GM18517 (cell line): ENCODE measurements around the gene CEP112.

Experiments used
- ATAC-seq: cut with Tn5 transposase; IDR thresholded peaks from one replicate; pipeline ENCODE4 v1.9.1; 2021; ENCODE audit warnings: mild to moderate bottlenecking, moderate library complexity; ENCODE audit not compliant: unreplicated experiment

The CEP112 gene

DNA sequence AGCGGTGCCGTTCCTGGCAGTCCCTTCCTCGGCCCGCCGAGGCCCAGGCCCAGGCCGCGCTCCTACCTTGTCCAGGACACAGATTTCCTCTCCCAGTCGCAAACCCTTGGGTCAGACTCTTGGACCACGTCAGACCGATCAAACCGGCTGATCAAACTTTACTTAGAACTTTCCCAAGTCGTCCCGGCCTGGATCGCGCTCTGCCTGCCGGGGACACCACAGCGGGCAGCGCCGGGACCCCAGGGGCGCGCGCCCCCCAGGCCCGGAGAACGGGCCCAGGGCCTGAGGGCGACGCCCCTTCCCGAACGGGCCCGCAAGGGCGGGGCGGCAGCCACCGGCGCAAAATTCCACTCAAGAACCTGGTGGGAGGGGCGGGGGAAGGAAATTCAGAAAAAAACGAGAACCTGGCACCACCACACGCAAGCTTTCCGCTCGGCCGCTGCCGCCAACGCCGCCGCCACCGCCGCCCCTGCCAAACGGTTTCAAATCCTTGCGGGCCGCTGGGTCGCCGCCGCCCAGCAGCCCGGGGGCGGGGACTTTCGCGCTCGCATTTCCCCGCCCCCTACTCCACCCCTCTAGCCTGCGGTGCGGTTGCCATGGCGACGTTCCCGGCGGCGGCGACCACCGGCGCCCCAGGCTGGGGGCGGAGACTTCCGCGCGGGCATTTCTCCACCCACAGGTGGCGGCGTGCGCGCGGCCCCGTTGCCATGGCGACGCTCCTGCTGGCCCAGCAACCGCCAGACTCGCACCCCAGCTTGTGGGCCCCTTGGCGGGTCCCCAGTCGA, at the start of gene CEP112:
CEP112 (minus strand) TSS at position 541 of the 785 bp plus-strand sequence.
- no peak for ATAC-seq

DNA sequence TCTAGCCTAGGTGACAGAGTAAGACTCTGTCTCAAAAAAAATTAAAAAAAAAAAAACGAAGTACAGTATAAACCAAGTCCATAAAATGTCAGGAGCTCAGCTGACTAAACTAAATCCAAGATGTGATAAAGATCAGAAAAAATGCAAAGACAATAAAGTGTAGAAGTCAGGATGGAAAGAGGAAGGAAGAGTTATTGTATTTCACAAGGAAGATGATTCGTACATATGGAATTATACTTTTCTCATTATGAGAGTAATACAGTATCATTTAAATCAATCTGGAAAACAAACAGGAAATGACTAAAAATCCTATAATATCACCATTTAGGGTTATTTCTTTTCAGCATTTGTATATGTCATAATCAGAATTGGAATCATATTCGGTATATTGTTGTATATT, 48.7 kb upstream of the CEP112 start:
- ATAC-seq: no peak

DNA sequence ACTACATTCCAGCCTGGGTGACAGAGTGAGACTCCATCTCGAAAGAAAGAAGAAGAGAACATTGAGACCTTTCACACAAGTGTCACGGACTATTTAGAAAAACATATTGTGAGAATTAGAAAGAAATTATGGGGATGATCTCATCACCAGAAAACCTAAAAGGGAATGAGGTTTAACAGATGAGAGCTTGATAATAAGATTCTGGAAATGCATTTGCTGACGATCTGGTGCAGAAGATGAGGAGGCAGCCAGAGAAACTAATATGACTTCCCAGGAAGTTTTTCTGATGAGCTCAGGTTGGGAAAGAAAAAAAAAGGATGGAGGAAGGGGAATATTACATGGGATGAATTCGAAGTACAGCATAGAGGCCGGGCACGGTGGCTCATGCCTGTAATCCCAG, 48.1 kb upstream of the CEP112 start:
- ATAC-seq: no peak

DNA sequence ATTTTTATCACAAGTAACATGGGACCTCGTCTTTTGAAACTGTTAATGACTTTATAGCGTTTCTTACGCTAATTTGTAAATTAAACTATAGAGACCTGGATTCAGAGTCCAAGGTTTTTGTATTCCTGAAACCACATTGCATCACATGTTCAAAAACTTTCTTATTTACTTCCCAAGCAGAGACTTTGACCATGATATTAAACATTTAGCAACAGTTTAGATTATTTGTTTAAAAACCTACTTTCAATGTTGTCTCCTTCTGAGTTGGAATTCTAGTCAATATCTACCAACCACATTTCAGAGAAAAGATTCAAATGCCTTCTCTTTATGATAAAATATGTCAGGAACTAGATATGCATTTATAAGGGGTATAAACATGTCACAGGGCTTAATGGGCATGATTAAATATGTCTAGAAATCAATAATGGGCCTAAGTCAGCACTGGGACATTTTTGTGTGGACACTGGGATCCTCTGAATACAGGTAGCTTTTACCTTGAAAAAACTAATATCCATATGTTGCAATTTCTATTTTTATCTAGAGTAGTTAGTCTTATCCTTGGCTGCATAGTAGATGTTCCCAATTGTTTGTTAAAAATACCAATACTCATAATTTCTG, 43.6 kb upstream of the CEP112 start:
- ATAC-seq: no peak

DNA sequence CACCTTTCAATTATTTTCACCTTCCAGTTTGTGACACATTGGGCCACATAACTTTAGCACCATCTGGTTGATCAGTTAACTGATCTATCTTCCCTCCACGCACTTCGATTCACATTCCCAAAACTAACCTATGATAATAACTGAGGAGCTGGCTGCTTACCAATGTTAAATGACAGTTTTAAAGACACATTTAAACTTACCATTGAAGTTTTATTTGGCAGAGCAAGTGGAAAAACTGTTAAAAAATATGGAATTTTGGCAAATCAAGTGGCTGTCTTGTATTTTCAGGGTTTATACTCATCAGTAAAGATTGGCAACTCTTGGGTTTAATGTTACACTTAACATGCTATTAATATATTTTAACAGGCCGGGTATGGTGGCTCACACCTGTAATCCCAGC, 42.7 kb upstream of the CEP112 start:
- no peak for ATAC-seq

DNA sequence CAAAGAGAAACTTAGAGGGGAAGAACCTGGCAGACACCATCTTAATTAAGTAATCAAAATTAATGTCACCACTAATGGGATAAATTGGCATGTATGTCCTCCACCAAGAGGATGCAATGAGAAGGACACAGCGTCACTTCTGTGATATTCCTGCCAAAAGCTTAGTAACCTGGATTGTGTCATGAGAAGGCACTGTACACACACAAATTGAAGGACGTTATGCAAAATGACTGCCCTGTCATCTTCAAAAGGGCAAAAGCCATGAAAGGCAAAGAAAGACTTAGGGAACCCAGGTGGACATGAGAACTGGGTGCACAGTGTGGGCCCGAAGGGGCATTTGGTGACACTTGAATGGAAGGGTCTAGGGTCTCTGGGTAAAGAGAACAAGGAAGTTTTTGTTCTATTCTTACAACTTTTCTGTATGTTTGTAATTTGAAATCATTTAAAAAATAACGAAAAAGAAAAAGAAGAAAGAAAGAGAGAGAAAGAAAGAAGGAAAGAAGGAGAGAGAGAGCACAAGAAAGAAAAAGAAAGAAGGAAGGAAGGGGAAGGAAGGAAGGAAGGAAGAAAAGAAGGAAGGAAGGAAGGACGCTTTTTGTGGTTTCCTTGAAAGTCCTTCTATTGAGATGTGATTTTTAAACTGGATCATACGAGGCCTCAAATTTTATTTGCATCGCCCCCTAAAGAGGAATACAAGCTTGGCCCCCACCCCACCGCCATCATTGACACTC, 41.3 kb upstream of the CEP112 start:
- ATAC-seq: no peak

DNA sequence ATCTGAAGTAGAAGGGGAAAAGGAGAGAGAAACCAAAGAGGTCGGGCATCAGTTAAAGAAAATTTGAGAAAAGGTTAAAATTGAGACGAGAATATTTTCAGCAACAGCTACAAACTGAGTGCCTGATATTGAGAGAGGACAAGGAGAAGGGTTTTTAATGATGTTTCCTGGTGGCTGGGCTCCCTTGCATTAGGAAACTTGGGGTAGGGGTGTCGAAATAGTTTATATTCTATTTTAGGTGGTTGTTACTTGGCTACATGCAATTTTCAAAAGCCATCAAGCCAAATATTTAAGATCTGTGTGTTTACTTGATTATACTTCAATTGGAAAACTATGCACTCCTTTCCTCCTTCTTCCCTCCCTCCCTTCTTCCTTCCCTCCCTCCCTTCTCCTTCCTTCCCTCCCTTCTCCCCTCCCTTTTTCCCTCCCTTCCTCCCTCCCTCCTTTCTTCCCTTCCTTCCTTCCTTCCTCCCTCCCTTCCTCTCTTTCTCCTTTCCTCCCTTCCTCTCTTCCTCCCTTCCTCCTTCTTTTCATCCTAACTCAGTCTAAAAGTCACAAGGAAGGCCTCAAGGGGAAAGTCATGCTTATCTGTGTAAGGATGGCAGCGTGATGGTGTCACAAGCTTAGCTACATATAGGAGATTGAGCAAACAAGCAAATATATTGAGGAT, 39.1 kb upstream of the CEP112 start:
- no peak for ATAC-seq

DNA sequence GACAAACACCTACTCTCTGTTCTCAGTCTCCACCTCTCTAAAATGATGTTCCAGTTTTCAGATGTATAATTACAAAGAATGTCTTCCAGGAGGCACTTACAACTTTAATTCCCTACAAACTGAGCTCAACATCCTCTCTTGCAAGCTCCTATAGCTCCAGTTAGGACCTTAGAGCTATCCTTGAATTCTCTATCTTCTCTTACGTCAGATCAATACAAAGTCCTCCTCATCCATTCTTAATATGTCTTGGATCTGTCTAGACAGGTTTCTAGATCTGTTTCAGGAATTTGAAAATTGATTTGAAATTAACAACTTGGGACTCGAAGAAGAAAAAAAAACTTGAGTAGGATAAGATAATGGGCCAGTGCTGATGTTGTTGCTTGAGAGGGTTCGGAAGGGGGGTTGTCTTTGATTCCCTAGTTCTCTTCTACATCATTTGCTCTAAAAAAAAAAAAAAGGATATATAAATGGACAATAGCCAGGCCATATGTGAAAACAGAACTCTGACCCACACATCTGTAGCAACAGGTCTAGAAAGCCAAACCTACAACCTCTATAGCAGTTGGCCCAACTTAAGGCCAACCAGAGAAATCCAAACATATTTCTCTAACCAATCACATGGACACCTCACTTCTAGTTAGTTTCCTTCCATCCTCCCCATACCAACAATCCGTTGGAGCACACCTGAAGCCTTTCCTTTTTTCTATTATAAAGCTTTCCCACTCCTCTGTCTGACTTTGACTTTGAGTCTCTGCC, 38.0 kb upstream of the CEP112 start:
- ATAC-seq: no peak

DNA sequence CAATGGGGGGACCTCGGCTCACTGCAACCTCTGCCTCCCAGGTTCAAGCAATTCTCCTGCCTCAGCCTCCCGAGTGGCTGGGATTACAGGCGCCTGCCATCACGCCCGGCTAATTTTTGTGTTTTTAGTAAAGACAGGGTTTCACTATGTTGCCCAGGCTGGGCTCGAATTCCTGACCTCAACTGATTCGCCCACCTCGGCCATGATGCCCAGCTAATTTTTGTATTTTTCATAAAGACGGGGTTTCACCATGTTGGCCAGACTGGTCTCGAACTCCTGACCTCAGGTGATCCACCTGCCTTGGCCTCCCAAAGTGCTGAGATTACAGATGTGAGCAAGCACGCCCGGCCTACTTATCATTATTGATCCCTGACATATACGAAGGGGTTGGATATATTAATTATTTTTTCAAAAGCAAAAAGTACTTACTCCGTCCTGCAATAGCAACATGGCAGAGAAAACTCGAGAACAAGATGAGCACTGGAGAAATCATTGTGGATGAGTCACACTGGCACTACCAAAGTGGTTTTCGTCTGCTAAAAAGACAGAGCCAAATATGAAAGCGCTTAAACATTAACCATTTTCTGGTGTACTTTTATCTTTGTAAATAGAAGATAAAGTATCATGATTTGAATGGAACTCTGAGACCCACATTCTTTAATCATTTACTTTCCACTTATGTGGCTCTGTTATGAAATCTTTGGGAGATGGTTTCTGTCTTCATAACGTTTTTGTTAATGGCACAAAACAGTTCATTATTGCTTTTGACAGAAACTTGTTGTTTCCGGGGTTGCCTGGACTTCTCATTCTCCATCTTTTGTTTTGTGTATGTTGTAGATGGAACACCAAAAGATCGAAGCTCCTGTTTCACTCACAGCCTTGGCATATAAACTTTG, 37.2 kb upstream of the CEP112 start, which contains the start of gene APOH:
APOH (minus strand) TSS at position 529 of the 896 bp plus-strand sequence; CDS start at position 493, 36 bp downstream.
- no peak for ATAC-seq

DNA sequence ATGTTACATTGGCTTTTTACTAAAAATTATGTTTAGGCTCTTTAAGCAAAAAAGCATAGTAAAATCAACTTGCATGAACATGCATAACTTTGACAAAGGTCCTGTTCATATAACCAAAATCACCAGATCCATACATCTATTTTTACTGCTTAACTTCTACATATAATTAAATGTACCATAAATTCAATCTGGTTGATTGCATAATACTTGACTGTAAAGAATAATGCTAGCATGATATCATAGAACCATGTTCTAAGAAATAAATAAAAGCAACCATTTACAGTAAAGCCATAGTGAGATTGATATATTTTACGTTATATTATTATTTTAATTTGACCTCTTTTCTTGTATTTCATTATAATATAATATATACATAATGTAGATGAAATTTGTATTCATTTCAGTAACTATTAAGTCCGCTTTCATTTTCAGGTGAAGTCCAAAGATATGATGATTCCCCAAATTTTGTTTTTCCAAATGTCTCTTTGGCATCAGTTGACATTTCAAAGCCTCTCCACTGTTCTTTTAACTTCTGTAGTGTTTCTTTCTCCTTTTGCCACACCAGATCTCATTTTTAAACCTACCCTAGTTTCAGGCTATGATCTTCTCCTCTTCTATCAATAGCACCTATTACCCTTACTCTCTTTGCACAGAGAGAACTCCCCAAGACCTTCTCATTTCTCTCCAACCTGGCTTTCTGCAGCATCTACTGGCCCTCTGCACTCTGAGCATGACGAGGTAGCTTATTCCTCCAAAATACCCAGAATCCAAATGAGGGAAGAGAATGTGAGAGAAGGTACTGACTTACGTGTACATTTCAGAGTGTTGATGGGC, 35.5 kb upstream of the CEP112 start:
- ATAC-seq: no peak

DNA sequence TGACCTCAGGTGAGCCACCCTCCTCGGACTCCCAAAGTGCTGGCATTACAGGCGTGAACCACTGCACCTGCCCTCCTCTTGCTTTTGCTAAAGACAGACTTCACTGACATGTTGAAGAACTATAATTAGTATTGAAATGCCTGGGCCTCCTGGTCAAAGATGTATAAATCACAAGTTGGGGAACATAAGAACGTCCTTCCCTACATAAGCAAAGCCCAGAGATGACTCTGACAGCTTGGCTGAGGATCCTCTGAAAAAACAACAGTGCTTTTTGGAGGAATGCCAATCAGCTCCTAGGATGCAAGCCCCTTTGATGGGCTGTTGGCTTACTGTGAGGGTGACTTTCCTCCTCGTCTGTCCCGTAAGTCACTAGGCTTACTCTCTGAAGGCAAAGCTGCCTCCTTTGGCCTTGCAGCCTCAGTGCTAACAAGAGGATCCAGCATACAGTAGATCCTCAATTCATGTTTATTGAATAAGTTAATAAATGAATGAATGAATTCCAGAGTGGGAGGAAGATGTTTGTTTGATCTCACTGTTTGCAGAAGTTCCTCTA, 30.9 kb upstream of the CEP112 start:
- no peak for ATAC-seq

DNA sequence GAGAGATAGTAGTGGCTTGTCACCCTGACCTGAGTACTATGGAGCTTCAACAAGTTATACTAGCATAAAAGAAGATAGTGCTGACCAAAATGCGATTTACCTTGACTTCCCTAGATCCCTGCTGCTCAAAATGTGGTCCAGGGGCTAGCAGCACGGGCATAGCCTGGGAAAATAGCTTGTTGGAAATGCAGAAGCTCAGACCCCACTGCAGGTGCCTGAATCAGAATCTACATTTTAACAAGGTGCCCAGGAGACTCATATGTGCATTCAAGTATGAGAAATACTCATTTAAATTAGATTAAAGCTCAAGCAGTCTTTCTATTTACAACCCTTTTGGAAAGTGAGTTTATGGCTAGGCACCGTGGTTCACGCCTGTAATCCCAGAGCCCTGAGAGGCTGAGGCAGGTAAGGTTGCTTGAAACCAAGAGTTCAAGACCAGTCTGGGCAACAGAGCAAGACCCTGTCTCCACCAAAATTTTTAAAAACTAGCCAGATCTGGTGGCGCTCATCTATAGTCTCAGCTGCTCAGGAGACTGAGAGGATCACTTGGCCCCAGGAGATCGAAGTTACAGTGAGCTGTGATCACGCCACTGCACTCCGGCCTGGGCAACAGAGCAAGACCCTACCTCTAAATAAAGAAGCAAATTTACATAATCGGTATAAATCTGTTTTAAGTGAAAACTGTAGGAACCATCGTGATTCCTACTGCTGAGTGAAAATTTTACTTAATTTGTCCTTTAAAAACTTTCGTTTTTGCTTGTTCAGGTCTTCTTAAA, 30.0 kb upstream of the CEP112 start:
- ATAC-seq: no peak

DNA sequence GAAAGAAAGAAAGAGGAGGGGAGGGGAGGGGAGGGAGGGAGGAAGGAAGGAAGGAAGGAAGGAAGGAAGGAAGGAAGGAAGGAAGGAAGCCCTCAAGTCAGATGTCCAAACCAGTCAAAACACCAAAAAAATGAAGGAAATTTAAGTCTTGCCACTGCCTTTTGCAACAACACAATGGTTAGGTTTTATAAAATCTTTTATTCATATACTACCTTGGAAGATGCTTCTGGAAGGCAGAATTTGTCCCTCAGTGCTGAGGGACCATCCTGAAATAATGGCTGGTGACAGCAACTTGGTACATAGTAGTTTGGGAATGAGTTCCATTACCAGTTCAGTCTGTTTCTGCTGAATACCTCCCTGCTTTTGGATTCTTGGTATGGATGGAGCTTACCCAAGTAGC, 29.4 kb upstream of the CEP112 start:
- ATAC-seq: no peak

DNA sequence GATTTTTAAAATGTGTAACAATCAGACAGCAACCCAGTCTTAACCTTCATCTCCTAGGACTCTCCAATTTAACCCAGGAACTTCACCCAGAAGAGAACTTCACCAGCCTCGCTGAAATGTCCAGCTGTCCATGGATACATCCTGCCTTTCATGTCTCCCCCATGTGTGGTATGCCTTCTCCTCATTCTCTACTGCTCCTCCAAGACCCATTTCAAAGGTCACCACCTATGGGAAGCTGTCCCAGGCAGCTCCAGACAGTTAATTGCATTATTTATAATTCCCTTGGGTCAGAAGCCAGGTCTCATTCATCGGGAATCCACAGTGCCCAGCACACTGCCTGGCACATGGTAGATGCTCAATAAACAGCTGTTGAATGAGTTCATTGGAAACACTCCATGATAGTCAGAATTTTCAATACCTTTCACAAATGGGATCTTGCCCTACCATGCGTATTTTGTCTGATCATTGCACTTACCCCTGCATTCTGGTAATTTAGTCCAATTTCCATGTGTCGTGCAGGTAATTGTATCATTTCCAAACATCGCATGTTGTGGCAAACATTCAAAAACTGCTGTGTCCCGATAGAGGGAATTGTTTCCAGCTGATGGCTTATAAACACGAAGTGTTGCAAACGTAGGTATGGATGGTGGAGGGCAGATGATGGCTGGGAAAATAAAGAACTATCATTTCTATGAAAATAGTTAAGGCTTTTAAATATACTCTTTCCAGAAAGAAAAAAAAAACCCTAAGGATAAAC, 28.3 kb upstream of the CEP112 start:
- no peak for ATAC-seq

DNA sequence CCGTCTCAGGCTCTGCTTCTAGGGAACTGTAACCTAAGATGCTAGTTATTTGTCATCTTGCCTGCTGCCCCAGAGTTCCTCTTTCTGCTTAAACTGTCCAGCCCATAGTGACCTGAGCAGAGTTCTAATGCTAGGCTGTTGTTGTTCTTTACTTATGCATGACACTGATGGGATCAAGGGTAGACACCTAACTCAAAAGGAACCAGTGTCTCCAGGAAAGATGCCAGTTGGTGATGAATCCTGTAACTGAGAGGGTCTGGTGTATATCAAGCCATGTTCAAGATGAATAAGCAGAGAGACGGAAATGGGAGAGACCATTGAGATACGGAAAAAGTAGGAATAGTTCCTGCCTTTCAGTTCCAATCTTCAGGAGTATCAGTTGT, 23.6 kb upstream of the CEP112 start:
- ATAC-seq: no peak

DNA sequence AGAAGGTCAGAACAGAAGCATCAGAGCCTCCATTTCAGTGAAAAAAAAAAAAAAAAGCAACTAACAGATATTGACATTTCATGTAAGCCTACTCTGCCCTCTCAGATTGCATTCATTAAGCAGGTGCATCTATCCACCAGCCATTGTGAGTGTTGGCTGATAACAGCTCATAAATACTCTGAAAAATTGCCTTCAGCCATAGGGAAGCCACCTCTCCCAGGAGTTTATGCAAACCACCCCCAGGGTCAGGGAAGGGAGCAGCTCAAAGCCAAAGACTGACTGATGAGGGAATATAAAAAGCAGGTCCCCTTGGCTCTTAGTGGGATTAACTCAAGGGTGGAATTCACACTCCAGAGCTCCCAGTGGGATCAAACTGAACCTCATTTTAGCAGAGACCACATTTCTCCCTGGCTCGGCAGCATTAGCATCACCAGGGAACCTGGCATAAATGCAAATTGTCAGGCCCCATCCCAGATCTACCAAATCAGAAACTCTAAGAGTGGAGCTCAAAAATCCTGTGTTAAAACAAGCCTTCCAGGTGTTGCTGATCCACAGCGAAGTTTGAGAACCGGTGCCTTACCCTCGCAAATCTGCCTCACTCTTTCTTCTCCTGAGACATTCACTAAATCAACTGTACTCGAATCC, 23.1 kb upstream of the CEP112 start:
- ATAC-seq: no peak
